K562 (cell line): ENCODE results near the gene DNAJC17. TPM values are rescaled to one million over a fixed set of nuclear protein-coding genes. Genes with fewer than 3 reads are reported as not detected.

Experiments used
- ATAC-seq: fragments of 200-7000 bp; cut with Tn5 transposase; 3 replicates; pipeline ENCODE4 v1.9.1; 2020; ENCODE audit warnings: moderate library complexity
- BruUV-seq: library from RNA; stranded (reverse); fragments of 400-500 nt; replicated peaks from 2 replicates; lab custom pipeline; 2021; lab: Mats Ljungman, UMichigan
- CTCF ChIA-PET: fragments of 300-600 bp; formaldehyde crosslinking; extraction: SDS; loops from one replicate; lab custom pipeline; 2021; ENCODE audit warnings: low intra/inter-chr PET ratio; lab: Yijun Ruan, JAX
- POLR2A ChIA-PET: fragments of 300-600, 350-650 bp; sonication (Branson Sonifier 250); formaldehyde crosslinking; extraction: SDS; loops from one replicate; lab custom pipeline; 2021; ENCODE audit warnings: antibody characterized with exemption, inconsistent platforms; lab: Yijun Ruan, JAX
- DNase-seq, 4 experiments: peaks; one replicate each; pipeline versions ENCODE4 v3.0.0 to v3.0.0-alpha.2; 2011 to 2018; ENCODE audit warnings: low spot score in 3 of 4, mixed read lengths in 3 of 4; ENCODE audit errors: extremely low read depth in 1 of 4
- FAIRE-seq: peaks from 2 replicates; lab custom pipeline; 2011; peaks lifted over from hg19 to GRCh38; lab: Jason Lieb, UNC
- H2AFZ ChIP-seq: 2 replicates; pipeline ENCODE4 v1.6.0; 2011; ENCODE audit warnings: low read depth, low read length, control low read depth, inconsistent platforms
- H3K27ac ChIP-seq: fragments of 200-600 bp; 3 replicates; pipeline ENCODE4 v1.8.0; 2011; ENCODE audit warnings: low read depth, mild to moderate bottlenecking, control low read depth, inconsistent platforms, low read length, moderate library complexity, mixed read lengths; ENCODE audit errors: extremely low read depth
- H3K27me3 ChIP-seq, 2 experiments: fragments of 300-600 bp in 1 of 2; 2 replicates in 1 of 2; 3 replicates in 1 of 2; pipeline versions ENCODE4 v1.6.0 to v1.8.0; 2011; ENCODE audit warnings: inconsistent platforms in 2 of 2, low read length in 2 of 2, mild to moderate bottlenecking in 1 of 2, mixed read lengths in 1 of 2, moderate library complexity in 1 of 2; ENCODE audit not compliant: control insufficient read depth in 2 of 2, insufficient read depth in 2 of 2
- H3K36me3 ChIP-seq: fragments of 300-600 bp; 3 replicates; pipeline ENCODE4 v1.8.0; 2011; ENCODE audit warnings: mild to moderate bottlenecking, low read length, inconsistent platforms; ENCODE audit not compliant: control insufficient read depth, insufficient read depth
- H3K4me1 ChIP-seq, 2 experiments: fragments of 200-600 bp in 1 of 2; replicated peaks in 1 of 2; 2 replicates in 1 of 2; 3 replicates in 1 of 2; pipeline versions ENCODE4 v1.5.1 to v1.8.0; 2011; ENCODE audit warnings: inconsistent platforms in 2 of 2, low read length in 2 of 2, mild to moderate bottlenecking in 1 of 2, mixed read lengths in 1 of 2, moderate library complexity in 1 of 2; ENCODE audit not compliant: control insufficient read depth in 2 of 2, insufficient read depth in 2 of 2
- H3K4me2 ChIP-seq: 2 replicates; pipeline ENCODE4 v1.6.1; 2011; ENCODE audit warnings: low read length, control low read depth, inconsistent platforms, mixed read lengths; ENCODE audit not compliant: insufficient read depth
- H3K4me3 ChIP-seq: fragments of 200-600 bp; sonication (generic), shearing (Covaris generic); 2 replicates; pipeline ENCODE4 v1.5.1; 2016; ENCODE audit warnings: control low read depth, inconsistent platforms
- H3K79me2 ChIP-seq: fragments of 200-600 bp; 3 replicates; pipeline ENCODE4 v1.8.0; 2011; ENCODE audit warnings: low read length, inconsistent platforms; ENCODE audit not compliant: control insufficient read depth, insufficient read depth
- H3K9ac ChIP-seq, 2 experiments: 2 replicates each; pipeline versions ENCODE4 v1.6.0 to v1.6.1; 2011; ENCODE audit warnings: low read depth in 2 of 2, low read length in 2 of 2, control low read depth in 1 of 2, inconsistent platforms in 1 of 2, mild to moderate bottlenecking in 1 of 2, mixed read lengths in 1 of 2; ENCODE audit not compliant: insufficient read depth in 1 of 2
- H3K9me1 ChIP-seq: one replicate; pipeline ENCODE4 v1.6.0; 2011; ENCODE audit warnings: inconsistent platforms, mild to moderate bottlenecking, low read length, moderate library complexity; ENCODE audit not compliant: control insufficient read depth, insufficient read depth
- H3K9me3 ChIP-seq: replicated peaks from 2 replicates; pipeline ENCODE4 v1.5.1; 2011; ENCODE audit warnings: low read depth, low read length, inconsistent platforms; ENCODE audit not compliant: control insufficient read depth, insufficient read depth
- H4K20me1 ChIP-seq: replicated peaks from 2 replicates; pipeline ENCODE4 v1.6.1; 2011; ENCODE audit warnings: low read length, inconsistent platforms, mixed read lengths; ENCODE audit not compliant: control insufficient read depth, insufficient read depth
- E4F1 ChIP-seq: fragments of 250-450 bp; sonication (Bioruptor Pico); IDR thresholded peaks from 2 replicates; pipeline ENCODE4 v1.5.0; 2021; ENCODE audit warnings: mild to moderate bottlenecking, borderline replicate concordance
- ZNF175 ChIP-seq: fragments of 200-800 bp; sonication (Bioruptor generic); IDR thresholded peaks from 2 replicates; pipeline ENCODE4 v1.6.1; 2016; ENCODE audit warnings: low read depth, mild to moderate bottlenecking, missing genetic modification characterization, missing compliant biosample characterization
- ZNF780A ChIP-seq: fragments of 250-450 bp; sonication (Bioruptor Pico); IDR thresholded peaks from 2 replicates; pipeline ENCODE4 v1.5.0; 2021; ENCODE audit warnings: mild to moderate bottlenecking
- WGBS: fragments of 100-300 bp; shearing (Covaris generic); methylation state at CpG from one replicate; pipeline ENCODE4 v1.1.6; 2016; ENCODE audit warnings: low coverage, mixed read lengths; ENCODE audit not compliant: insufficient coverage; ENCODE audit errors: missing lambda C conversion rate; 5-methylcytosine and 5-hydroxymethylcytosine counted together
- in situ Hi-C: fragments of 300-500 bp; cut with MboI; formaldehyde crosslinking; loops from 4 replicates; pipeline ENCODE4 v1.15.0; 2018; ENCODE audit warnings: inconsistent platforms, mixed read lengths
- intact Hi-C: fragments of 100-400 bp; cut with micrococcal nuclease; formaldehyde crosslinking; loops from 2 replicates; pipeline ENCODE4 v1.14.2; 2022
- polyA plus RNA-seq, 8 experiments: library from polyadenylated mRNA; depleted of rRNA in 4 of 8; stranded (reverse) in 5 of 8; unstranded in 3 of 8; fragments of >200 nt; fragmentation: Nextera tagmentation in 2 of 8; fragmentation: Illumina TruSeq in 1 of 8; extraction: Ambion mirVana in 2 of 8; extraction: Trizol in 1 of 8; gene quantifications; 2 replicates each; pipeline versions ENCODE4 v1.2.1 to v1.2.3, GENCODE V29; 2011 to 2014; ENCODE audit warnings: inconsistent platforms in 1 of 8, missing spikeins in 1 of 8
- total RNA-seq, 7 experiments: library from RNA; depleted of rRNA in 6 of 7; stranded (reverse); fragments of >200 nt in 6 of 7; fragmentation: Illumina TruSeq in 2 of 7; extraction: Trizol in 2 of 7; gene quantifications; 2 replicates each; pipeline versions ENCODE4 v1.2.1 to v1.2.3, GENCODE V29; 2011 to 2021; ENCODE audit warnings: low replicate concordance in 1 of 7

Gene DNAJC17
- total and polyA plus RNA-seq, 9 of the 15 experiments (the other 6 are each of a cell fraction or from before 2014, with no cell fraction given), result 2.4 to 79.4 (median 44.2) TPM

GRCh38 chr15:40759961-40760360, 47.3 kb downstream of the DNAJC17 start:
- Histone ChIP-seq H3K27ac (no peak overlapping the region), H3K79me2 (peaks cover 1% of the 10 kb centered on the region), H3K36me3 (no peaks in the 10 kb centered on the region), H3K4me3 (no peak overlapping the region), H4K20me1 (no peaks in the 10 kb centered on the region), H3K27me3 (no peaks in the 10 kb centered on the region), H3K9ac (no peak overlapping the region), H3K9me3 (no peaks in the 10 kb centered on the region), H3K9me1 (no peaks in the 10 kb centered on the region), H2AFZ (0 out of 2 replicates have a peak overlapping the region, but pooled peaks have one; percentile 23), H3K4me1 (peaks cover 26 to 48% of the 10 kb centered on the region in 2 experiments), H3K4me2 (no peak overlapping the region)
- no peak for ATAC-seq
- FAIRE-seq, result no peak
- POLR2A ChIA-PET, result interaction anchor here (0.6 to 0.9 kb wide), 3 partner anchors 11 to 34 kb away, joined by 3 to 5 read pairs (median 3); no protein-coding TSS in a partner anchor
- CTCF ChIA-PET, result no interaction called here
- in situ Hi-C loops (no loop called here), intact Hi-C loops (loop anchor here (10.0 kb wide), 2 partner anchors 165 to 195 kb away; partner anchors contain the start of genes CCDC32, KNL1 and RPUSD2)
- WGBS, result 84% methylated on average over 5 of the region's 5 CpGs
- no TSS peak for BruUV-seq
- DNase-seq, result no peak
- TF ChIP-seq ZNF780A (CRISPR knock-in tag) (no peak), E4F1 (no peak), ZNF175 (no peak)
